NK-92 (cell line): Measurements from ENCODE around the gene FOS.
A peak's percentile ranks its signal among the peaks of the same experiment; 100 is the strongest.

Experiments
- DNase-seq: peaks from one replicate; lab custom pipeline; 2025; ENCODE audit not compliant: unreplicated experiment; lab: John Stamatoyannopoulos, UW

The FOS gene

GRCh38 chr14:75249958-75250336 lies 28.7 kb upstream of the FOS start:
- DNase-seq, result no peak

DNA sequence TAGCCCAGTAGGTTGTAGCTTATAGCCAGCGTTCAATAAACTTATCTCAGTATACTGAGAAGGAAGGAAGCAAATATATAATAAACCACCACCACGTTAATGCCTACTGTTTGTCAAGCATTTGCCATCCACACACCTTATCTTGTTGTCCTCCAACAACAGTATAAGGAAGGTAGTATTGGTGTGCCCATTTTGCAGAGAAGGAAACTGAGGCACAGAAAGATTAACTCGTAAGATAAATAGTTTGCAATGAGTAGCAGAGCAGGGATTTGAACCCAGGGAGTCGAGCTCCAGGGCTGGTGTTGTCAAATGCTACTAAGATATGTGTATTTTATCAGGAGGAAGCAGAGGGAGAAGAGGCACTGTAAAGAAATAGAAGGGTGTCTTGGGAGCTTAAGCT lies 27.8 kb upstream of the FOS start:
- no peak for DNase-seq

DNA sequence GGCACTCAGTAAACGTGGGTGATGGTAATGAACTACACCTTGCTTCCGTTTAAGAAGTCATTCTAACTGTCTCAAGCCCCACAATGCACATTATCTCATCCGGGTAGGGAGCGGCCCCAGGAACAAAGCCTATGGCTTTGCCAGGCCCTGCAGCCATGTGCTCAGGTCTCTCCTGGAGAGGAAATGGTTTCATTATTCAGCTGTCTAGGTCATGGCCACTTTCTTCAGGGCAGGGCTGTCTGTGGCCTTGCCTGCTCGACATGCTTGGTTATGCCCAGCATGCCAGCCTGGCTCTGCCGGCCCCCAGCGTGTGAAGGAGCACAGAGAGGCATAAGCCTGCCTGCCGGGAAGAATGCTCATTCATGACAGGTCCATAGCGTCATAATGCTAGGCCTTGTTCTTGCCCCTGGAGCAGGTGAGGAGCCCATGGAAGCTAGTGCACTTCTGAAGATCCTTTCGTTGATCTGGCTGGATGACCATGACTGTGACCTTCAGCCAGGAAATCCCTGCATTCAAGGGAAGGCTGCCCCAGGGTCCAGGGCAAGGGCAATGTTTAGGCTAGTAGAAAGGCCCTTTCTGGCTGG lies 26.3 kb upstream of the FOS start:
- DNase-seq, result no peak

DNA sequence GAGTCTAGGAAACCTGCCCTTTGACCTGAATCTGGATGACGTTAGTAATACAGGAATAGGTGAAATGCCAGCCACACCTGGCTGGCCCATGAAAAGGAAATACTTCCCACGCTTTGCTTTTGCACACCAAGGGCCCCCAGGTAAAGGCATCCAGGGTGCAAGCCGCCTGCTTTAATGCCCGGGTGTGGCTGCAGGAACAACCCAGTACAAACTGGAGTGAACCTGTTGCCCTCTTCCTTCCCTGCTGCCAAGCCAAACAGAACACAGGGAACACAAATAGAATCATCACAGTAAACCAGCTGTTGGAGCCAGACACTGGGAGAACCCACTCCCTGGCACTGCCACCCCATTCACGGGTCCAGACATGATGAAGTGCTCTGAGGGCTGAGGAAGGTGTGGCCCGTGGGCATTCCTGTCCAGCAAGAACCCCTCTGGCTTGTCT lies 24.2 kb upstream of the FOS start:
- no peak for DNase-seq

GRCh38 chr14:75254901-75255584 lies 23.6 kb upstream of the FOS start:
- DNase-seq, result no peak

- no peak for DNase-seq
Measured at GRCh38 chr14:75258079-75258802, 20.4 kb upstream of the FOS start.

DNA sequence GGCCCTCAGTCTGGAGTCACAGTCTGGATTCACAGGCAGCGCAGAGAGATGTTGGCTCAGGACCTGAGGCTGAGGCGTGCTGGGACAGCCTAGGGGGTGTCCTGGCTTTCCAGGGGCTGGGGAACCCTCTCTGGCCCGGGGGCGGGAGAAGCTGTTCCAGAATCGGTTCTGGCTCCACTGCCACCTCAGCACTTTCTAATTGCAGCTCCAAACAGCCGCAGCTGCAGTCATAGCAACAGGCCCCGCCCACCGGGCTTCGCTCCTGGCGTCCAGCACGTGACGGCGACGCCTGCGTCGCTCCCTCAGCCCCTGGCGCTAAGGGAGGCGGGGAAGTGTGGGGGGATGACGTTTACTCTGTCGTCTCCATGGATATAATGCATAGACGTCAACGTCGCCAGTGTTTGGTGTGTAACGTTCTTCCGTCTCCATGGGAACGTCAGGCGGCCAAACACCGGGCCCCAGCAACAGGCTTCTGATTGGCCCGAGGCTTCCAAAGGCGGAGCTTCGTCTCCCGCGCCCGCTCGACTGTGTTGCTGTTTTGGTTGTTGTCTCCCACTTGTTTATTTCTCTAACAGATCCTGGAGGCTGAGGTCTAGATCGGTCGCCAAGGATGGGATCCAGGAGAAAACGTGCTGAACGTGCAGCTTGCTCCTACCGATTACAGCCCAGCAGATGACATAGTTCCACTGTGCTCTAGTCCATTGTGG lies 19.7 kb upstream of the FOS start:
- peak; percentile 96 for DNase-seq

DNA sequence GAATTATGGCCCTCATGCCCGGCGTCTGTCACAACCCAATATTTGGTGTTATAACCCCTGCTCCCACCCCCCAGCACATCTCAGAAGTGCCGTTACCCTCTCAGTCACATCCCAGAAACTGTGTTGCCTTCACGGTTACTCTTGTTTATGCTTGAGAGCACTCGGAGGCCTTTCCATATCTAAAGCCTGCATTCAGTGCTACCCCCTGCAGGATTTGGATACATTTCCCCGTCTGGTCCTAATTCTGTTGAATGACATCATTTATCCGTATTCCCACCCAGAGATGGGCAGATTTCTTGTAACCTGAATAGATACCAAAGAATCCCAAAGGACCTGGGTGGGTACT lies 19.1 kb upstream of the FOS start:
- DNase-seq, result no peak

GRCh38 chr14:75260025-75260763 lies 18.4 kb upstream of the FOS start:
- DNase-seq, result no peak

DNA sequence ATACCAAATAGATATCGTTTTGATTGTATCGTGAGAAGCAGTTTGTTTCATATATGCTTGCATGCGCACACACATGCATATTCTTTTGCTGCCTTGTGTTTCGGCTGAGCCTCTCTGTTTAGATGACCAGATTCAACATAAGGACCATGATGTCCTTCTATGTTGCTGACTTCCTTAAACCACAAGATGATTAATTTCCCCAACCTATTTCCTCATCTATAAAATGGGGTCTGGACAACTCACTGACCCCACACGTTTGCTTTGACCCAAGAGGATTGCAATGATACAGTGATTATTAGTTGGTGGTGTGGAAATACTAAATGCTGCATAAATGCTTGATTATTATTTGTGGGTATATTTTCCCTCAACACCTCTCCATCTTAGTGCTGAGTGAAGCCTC lies 16.8 kb upstream of the FOS start:
- DNase-seq, result no peak

DNA sequence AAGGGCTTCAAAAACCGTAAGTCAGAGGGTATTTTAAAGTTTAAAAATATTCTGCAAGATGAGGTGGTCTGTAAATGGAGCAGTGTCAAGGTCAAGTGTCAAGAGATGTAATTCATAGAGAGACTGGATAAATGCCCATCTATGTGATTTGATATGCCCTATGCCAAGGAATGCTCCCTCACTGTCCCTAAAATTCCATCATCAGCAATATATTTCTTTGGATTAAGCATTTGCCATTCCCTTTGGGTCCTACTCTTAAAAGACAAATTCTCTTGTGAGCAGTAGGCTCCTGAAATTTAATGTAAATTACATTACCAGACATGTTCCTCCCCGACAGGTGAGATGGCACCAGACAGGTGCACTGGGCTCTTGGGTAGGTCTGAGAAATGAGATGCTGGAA lies 16.0 kb upstream of the FOS start:
- DNase-seq, result no peak

DNA sequence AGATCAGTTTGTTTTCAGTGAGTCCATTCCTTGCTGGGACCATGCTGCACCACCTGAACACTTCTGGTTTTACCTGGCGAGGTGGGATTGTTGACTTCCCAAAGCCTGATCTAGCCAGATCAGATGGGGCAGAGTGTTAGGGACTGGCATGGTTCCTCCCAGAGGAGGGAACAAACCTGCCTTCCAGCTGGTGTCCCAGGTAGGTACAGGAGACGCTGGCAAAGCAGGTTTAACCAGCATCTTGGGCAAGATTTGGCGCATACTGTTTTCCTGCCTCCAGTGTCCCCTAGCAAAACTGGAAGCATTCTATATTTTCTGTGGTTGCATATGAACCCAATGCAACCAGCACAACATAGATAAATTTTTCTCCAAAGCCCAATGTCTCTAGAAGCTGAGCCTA lies 14.6 kb upstream of the FOS start:
- no peak for DNase-seq

GRCh38 chr14:75267141-75267721 lies 11.4 kb upstream of the FOS start:
- DNase-seq, result no peak

DNA sequence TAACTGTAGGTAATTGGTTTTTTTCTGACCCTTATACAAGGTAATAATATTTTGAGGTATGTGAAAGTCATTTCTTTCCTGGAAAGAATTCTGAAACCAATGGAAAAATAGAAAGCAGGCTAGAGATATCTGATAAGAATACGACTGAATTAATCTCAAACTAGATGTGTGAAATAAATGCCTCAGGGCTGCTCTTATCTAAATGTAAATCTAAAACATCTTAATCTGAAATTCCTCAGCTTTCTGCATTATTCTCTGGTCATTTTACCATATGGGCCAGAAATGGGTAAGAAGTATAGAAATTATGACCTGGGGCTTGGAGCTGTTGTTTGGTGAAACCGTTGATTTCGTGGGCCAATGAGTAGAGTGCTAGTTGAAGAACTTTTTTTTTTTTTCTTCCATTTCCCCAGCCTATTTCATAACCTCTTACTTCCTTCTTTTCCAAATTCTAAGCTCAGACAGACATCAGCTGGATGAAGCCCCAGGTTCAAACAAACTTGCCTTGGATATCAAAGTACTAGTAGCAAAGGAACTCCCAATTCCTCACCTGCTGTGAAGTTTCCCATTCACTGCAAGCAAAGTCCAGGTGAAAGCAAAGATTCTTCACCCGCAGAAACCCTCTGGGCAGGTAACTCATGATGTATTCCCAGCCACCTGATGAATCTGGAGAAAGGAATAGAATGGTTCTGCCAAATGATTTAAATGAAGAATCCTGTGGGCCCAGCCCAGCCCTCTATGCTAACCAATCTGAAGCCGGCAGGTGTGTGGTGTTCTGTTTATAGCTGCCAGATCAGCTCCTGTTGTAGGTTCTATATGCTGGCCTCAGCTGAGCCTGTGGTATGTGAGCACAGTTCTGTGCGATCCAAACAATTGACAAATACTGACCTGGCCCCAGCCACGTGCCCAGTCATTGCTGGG lies 9.7 kb upstream of the FOS start:
- no peak for DNase-seq

DNA sequence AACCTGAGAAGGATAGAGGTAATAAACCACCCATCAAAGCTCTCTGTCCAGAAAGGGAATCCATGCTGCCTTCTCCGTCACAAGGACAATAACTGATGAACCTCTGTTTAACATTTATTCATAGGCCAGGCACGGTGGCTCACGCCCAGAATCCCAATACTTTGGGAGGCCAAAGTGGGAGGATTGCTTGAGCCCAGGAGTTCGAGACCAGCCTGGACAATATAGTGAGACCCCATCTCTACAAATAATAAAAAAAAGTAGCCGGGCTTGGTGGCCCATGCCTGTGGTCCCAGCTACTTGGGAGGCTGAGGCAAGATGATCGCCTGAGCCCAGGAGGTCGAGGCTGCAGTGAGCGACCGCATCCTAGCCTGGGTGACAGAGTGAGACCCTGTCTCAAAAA lies 7.1 kb upstream of the FOS start:
- DNase-seq, result no peak

- no peak for DNase-seq
Measured at GRCh38 chr14:75273272-75274049, 5.2 kb upstream of the FOS start.

DNA sequence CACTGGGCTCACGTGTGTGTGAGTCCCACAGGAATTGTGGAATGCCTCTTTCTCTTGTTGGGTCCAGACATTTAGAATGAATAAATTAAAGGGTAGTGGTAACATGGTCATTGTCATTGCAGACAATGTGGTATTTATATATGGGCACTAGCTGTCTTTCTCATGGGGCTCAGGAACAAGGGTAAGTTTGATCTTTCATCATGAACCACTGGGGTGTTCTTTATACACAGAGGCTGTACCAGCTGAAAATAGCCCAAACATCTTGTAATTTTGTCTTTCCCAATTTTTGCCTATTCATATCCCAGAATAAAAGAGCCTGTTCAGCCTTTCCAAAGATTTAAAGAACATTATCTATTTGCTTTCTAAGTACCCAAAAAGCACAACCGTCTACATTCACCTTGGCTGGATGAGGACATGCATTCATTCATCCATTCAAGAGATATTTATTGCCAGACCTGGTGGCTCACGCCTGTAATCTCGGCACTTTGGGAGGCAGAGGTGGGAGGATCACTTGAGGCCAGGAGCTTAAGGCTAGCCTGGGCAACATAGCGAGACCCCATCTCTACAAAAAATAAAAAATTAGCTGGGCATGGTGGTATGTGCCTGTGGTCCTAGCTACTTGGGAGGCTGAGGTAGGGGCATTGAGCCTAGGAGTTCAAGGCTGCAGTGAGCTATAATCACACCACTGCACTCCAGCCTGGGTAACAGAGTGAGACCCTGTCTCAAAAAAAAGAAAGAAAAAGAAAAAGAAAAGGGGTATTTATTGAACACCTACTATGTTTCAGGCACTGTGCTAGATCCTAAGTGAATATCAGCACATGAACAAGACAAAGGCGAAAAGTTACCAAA lies 4.4 kb upstream of the FOS start:
- DNase-seq, result no peak

DNA sequence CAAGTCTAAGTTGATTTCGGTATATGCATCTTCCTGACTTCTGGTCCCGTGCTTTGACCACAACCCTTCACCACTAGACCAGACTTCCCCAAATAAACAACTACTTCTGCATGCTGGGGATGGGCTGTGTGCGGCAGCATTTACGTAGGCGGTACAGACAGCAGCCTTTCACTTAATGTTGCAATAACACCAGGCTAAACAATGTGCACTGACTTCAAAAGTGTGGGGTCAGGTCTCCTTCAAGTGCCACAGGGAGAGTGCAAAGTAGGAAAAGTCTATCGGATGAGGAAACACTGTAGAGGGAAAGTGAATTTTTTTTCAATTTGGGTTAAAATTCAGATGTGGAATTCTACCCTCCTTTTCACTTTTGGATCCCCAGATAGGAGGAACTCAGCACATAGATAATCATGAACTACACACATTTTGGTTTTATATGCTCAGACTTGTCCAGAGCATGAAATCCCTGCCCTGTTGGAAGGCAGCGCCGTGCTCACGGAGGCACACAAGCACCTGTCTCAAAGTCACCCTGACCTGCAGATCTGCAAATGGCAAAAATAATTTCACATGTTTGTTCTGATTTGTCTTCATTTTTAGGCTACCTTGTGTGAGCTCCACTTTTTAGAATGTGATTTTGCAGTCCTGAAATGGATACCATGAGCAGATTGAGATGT lies 3.6 kb upstream of the FOS start:
- no peak for DNase-seq
